Caco-2 (cell line): ENCODE data around the gene UCHL1. TPM values are rescaled to one million over a fixed set of nuclear protein-coding genes. Genes with fewer than 3 reads are reported as not detected.

Experiments used
- BruUV-seq: library from RNA; stranded (reverse); fragments of 400-500 nt; replicated peaks from 2 replicates; lab custom pipeline; 2021; lab: Mats Ljungman, UMichigan
- CTCF ChIA-PET: fragments of 300-600 bp; sonication (Branson Sonifier 250); formaldehyde crosslinking; loops from one replicate; lab custom pipeline; 2022; ENCODE audit warnings: antibody characterized with exemption; lab: Charles Lee
- POLR2A ChIA-PET: fragments of 300-600 bp; sonication (Branson Sonifier 250); formaldehyde crosslinking; loops from one replicate; lab custom pipeline; 2022; ENCODE audit warnings: antibody characterized with exemption; lab: Charles Lee
- DNase-seq, 2 experiments: peaks; one replicate each; pipeline versions ENCODE4 v3.0.0 to v3.0.0-alpha.2; 2020 to 2022
- H3K27me3 ChIP-seq: replicated peaks from 2 replicates; pipeline ENCODE4 v1.6.0; 2011; ENCODE audit warnings: low read length; ENCODE audit not compliant: control insufficient read depth, insufficient read depth
- H3K36me3 ChIP-seq: 2 replicates; pipeline ENCODE4 v1.5.1; 2011; ENCODE audit warnings: low read length; ENCODE audit not compliant: control insufficient read depth, insufficient read depth
- H3K4me1 ChIP-seq: fragments of 250-450 bp; sonication (Bioruptor Pico); 2 replicates; pipeline ENCODE4 v1.5.1; 2020; ENCODE audit warnings: mild to moderate bottlenecking
- H3K4me3 ChIP-seq: 2 replicates; pipeline ENCODE4 v1.5.1; 2011; ENCODE audit warnings: low read depth, mild to moderate bottlenecking, control low read depth, low read length
- H3K9me3 ChIP-seq: fragments of 250-450 bp; sonication (Bioruptor Pico); 2 replicates; pipeline ENCODE4 v1.5.1; 2020; ENCODE audit warnings: mild to moderate bottlenecking, moderate library complexity
- H3K27ac Mint-ChIP-seq: one replicate; pipeline ENCODE4 v1.8.0; 2022; ENCODE audit warnings: mixed read lengths; ENCODE audit not compliant: unreplicated experiment
- H3K27me3 Mint-ChIP-seq: one replicate; pipeline ENCODE4 v1.8.0; 2022; ENCODE audit warnings: mixed read lengths; ENCODE audit not compliant: insufficient read depth, unreplicated experiment
- H3K36me3 Mint-ChIP-seq: one replicate; pipeline ENCODE4 v1.8.0; 2022; ENCODE audit warnings: mild to moderate bottlenecking, mixed read lengths; ENCODE audit not compliant: insufficient read depth, unreplicated experiment
- H3K4me1 Mint-ChIP-seq: one replicate; pipeline ENCODE4 v1.8.0; 2022; ENCODE audit warnings: low read depth, mixed read lengths; ENCODE audit not compliant: unreplicated experiment
- H3K4me3 Mint-ChIP-seq: one replicate; pipeline ENCODE4 v1.8.0; 2022; ENCODE audit warnings: mild to moderate bottlenecking, moderate library complexity, mixed read lengths; ENCODE audit not compliant: unreplicated experiment
- H3K9me3 Mint-ChIP-seq: one replicate; pipeline ENCODE4 v1.8.0; 2022; ENCODE audit warnings: mixed read lengths; ENCODE audit not compliant: unreplicated experiment
- intact Hi-C: fragments of 100-400 bp; cut with micrococcal nuclease; formaldehyde crosslinking; loops from one replicate; pipeline ENCODE4 v1.10.0; 2022; ENCODE audit not compliant: unreplicated experiment
- total RNA-seq: library from RNA; stranded (reverse); gene quantifications from 2 replicates; pipeline ENCODE4 v1.2.3, GENCODE V29; 2022
- TF ChIP-seq, protein P1 (sequence below), 2 experiments: fragments of 200-600 bp in 1 of 2; IDR thresholded peaks; 1 replicate in 1 of 2; 2 replicates in 1 of 2; pipeline versions ENCODE4 v1.5.1 to v1.8.0; 2011 to 2022; ENCODE audit warnings: antibody characterized with exemption in 1 of 2, control low read depth in 1 of 2, inconsistent platforms in 1 of 2, low read depth in 1 of 2, low read length in 1 of 2, mild to moderate bottlenecking in 1 of 2, moderate library complexity in 1 of 2; ENCODE audit not compliant: insufficient read depth in 1 of 2, severe bottlenecking in 1 of 2, unreplicated experiment in 1 of 2

Gene UCHL1
- total RNA-seq, 1 experiment from 2014 or later = 233 TPM

DNA sequence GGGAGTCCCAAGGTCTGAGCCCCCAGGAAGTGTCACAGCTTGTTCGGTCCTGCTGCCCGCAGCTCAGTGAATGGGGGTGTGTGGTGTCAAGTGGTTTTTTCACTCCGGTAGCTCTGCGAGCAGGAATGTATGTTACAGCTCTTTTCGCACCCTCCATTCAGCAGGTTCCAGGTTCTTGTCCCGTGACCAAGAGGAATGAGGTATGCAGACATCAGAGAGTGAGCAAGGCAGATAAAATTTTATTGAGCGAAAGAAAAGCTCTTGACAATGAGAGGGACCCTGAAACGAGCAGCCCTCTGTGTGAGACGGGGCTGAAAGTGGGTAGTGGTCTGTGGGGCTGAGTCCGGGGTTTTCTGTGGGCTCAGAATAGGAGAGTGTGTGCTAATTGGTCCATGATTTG is 31.5 kb downstream of the UCHL1 start:
- no peaks in the 10 kb centered on the region for H3K4me1 ChIP-seq
- no peak for DNase-seq
- H3K4me3 ChIP-seq = no peak overlapping the region
- intact Hi-C loops = no loop called here
- ChIA-PET CTCF (no interaction called here), POLR2A (no interaction called here)
- H3K36me3 ChIP-seq = no peaks in the 10 kb centered on the region
- Mint-ChIP-seq H3K27me3 (no peaks in the 10 kb centered on the region), H3K9me3 (peaks cover 10% of the 10 kb centered on the region), H3K4me1 (no peaks in the 10 kb centered on the region), H3K4me3 (no peak overlapping the region), H3K27ac (no peak overlapping the region), H3K36me3 (no peaks in the 10 kb centered on the region)
- peaks cover 13% of the 10 kb centered on the region; the same call in 1 of the 2 replicates for H3K9me3 ChIP-seq
- no peaks in the 10 kb centered on the region for H3K27me3 ChIP-seq
- BruUV-seq = no TSS peak
- TF ChIP-seq, protein P1, sequence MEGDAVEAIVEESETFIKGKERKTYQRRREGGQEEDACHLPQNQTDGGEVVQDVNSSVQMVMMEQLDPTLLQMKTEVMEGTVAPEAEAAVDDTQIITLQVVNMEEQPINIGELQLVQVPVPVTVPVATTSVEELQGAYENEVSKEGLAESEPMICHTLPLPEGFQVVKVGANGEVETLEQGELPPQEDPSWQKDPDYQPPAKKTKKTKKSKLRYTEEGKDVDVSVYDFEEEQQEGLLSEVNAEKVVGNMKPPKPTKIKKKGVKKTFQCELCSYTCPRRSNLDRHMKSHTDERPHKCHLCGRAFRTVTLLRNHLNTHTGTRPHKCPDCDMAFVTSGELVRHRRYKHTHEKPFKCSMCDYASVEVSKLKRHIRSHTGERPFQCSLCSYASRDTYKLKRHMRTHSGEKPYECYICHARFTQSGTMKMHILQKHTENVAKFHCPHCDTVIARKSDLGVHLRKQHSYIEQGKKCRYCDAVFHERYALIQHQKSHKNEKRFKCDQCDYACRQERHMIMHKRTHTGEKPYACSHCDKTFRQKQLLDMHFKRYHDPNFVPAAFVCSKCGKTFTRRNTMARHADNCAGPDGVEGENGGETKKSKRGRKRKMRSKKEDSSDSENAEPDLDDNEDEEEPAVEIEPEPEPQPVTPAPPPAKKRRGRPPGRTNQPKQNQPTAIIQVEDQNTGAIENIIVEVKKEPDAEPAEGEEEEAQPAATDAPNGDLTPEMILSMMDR (IDR thresholded peaks at IDR 0.05; ENCODE audit: insufficient read depth in 1 of 2, low read depth in 1 of 2, low read length in 1 of 2, severe bottlenecking in 1 of 2, unreplicated experiment in 1 of 2) = no peak

DNA sequence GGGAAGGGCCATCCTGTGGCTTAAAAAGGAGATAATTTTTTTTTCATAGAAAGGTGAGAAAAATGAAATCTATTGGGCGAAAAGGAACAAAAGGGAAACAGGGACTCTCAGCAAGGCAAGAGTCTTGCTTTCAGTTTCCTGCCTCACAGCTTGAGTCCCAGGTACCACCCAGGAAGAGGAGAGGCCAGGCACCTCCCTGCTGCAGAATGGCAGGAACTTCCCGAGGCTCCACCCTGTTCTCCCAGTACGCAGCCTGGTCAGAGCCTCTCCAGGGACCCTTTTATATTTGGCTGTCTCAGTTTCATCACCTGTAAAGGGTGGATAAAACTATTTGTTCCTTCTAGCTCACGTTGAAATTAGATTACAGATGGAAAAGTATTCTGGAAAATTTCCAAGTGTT is 33.8 kb downstream of the UCHL1 start:
- TF ChIP-seq, protein P1 (IDR thresholded peaks at IDR 0.05; ENCODE audit: insufficient read depth in 1 of 2, low read depth in 1 of 2, low read length in 1 of 2, severe bottlenecking in 1 of 2, unreplicated experiment in 1 of 2) = no peak
- POLR2A ChIA-PET = no interaction called here
- CTCF ChIA-PET = no interaction called here
- intact Hi-C loops = no loop called here
- no peak overlapping the region for H3K4me3 Mint-ChIP-seq
- no peak for DNase-seq
- no peaks in the 10 kb centered on the region for H3K36me3 ChIP-seq
- no peaks in the 10 kb centered on the region for H3K4me1 Mint-ChIP-seq
- H3K27me3 ChIP-seq = no peaks in the 10 kb centered on the region
- no peak overlapping the region for H3K27ac Mint-ChIP-seq
- no peaks in the 10 kb centered on the region for H3K27me3 Mint-ChIP-seq
- no TSS peak for BruUV-seq
- no peak overlapping the region for H3K4me3 ChIP-seq
- peaks cover 10% of the 10 kb centered on the region for H3K9me3 Mint-ChIP-seq
- no peaks in the 10 kb centered on the region for H3K36me3 Mint-ChIP-seq
- no peaks in the 10 kb centered on the region for H3K4me1 ChIP-seq
- H3K9me3 ChIP-seq = peaks cover 24% of the 10 kb centered on the region

DNA sequence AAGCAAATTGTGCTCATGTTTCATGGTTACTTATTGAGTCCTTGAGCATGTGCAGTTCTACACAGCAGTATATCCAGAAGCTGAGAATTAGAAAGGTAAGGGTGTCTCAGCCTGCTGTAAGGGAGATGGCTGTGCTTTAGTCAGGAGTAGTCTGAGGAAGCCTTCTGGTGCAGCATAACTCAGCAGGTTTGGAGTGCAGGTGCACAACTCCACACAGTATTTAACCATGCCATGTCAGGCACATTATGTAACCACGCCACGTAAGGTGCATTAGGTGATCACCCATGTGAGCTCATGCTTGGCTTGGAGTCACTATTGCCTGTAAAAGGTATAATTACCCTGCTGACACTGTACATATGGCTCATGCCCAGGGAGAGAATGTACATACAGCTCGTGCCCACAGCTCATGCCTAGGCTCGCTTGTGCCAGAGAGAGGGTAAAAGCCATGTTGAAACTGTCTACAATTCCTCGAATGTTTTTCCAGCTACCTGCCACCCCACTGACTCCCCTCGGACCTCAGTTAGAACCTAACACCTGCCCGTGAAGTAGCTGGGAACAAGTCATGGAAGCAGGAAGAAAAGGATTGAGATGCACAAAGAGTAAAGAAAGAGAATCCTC is 37.8 kb downstream of the UCHL1 start:
- BruUV-seq = no TSS peak
- no peak overlapping the region for H3K27ac Mint-ChIP-seq
- peak in 1 of 2 experiments; percentile 24 for DNase-seq
- intact Hi-C loops = no loop called here
- no peak overlapping the region for H3K4me3 Mint-ChIP-seq
- Histone ChIP-seq H3K36me3 (no peaks in the 10 kb centered on the region), H3K4me1 (no peaks in the 10 kb centered on the region), H3K4me3 (no peak overlapping the region), H3K27me3 (no peaks in the 10 kb centered on the region), H3K9me3 (peaks cover 11% of the 10 kb centered on the region)
- POLR2A ChIA-PET = no interaction called here
- CTCF ChIA-PET = no interaction called here
- peaks cover 10% of the 10 kb centered on the region for H3K9me3 Mint-ChIP-seq
- H3K4me1 Mint-ChIP-seq = no peaks in the 10 kb centered on the region
- H3K36me3 Mint-ChIP-seq = no peaks in the 10 kb centered on the region
- no peaks in the 10 kb centered on the region for H3K27me3 Mint-ChIP-seq
- TF ChIP-seq, protein P1 (IDR thresholded peaks at IDR 0.05; ENCODE audit: insufficient read depth in 1 of 2, low read depth in 1 of 2, low read length in 1 of 2, severe bottlenecking in 1 of 2, unreplicated experiment in 1 of 2) = no peak
